RWPE2 (cell line): ENCODE results near the gene ZNF813.

ENCODE experiments used
- ATAC-seq: fragments of 200-7000 bp; cut with Tn5 transposase; 3 replicates; pipeline ENCODE4 v1.9.1; 2021; ENCODE audit warnings: low read depth
- DNase-seq: peaks from one replicate; pipeline ENCODE4 v3.0.0-alpha.2; 2020; ENCODE audit warnings: low spot score
- H3K27ac ChIP-seq: fragments of 450-650 bp; 2 replicates; pipeline ENCODE4 v1.5.1; 2017; ENCODE audit warnings: mild to moderate bottlenecking; ENCODE audit not compliant: poor library complexity, severe bottlenecking
- H3K27me3 ChIP-seq: fragments of 250-450 bp; sonication (Bioruptor Pico); 2 replicates; pipeline ENCODE4 v1.5.1; 2021; ENCODE audit warnings: mild to moderate bottlenecking, moderate library complexity; ENCODE audit not compliant: insufficient read depth, poor library complexity, severe bottlenecking
- H3K36me3 ChIP-seq: fragments of 250-450 bp; sonication (Bioruptor Pico); 2 replicates; pipeline ENCODE4 v1.5.1; 2020; ENCODE audit warnings: low read depth, mild to moderate bottlenecking, moderate library complexity
- H3K4me1 ChIP-seq: fragments of 250-450 bp; sonication (Bioruptor Pico); 2 replicates; pipeline ENCODE4 v1.5.1; 2021; ENCODE audit warnings: mild to moderate bottlenecking, moderate library complexity; ENCODE audit not compliant: insufficient read depth, poor library complexity, severe bottlenecking
- H3K4me3 ChIP-seq: fragments of 250-450 bp; sonication (Bioruptor Pico); 2 replicates; pipeline ENCODE4 v1.5.1; 2021; ENCODE audit warnings: mild to moderate bottlenecking, moderate library complexity; ENCODE audit not compliant: severe bottlenecking
- H3K9me3 ChIP-seq: fragments of 250-450 bp; sonication (Bioruptor Pico); 2 replicates; pipeline ENCODE4 v1.5.1; 2021; ENCODE audit warnings: mild to moderate bottlenecking, moderate library complexity; ENCODE audit not compliant: severe bottlenecking
- TF ChIP-seq, protein P1 (sequence below): fragments of 450-650 bp; IDR thresholded peaks from one replicate; pipeline ENCODE4 v1.5.1; 2017; ENCODE audit warnings: mild to moderate bottlenecking, moderate library complexity; ENCODE audit not compliant: poor library complexity, severe bottlenecking

Gene ZNF813

DNA sequence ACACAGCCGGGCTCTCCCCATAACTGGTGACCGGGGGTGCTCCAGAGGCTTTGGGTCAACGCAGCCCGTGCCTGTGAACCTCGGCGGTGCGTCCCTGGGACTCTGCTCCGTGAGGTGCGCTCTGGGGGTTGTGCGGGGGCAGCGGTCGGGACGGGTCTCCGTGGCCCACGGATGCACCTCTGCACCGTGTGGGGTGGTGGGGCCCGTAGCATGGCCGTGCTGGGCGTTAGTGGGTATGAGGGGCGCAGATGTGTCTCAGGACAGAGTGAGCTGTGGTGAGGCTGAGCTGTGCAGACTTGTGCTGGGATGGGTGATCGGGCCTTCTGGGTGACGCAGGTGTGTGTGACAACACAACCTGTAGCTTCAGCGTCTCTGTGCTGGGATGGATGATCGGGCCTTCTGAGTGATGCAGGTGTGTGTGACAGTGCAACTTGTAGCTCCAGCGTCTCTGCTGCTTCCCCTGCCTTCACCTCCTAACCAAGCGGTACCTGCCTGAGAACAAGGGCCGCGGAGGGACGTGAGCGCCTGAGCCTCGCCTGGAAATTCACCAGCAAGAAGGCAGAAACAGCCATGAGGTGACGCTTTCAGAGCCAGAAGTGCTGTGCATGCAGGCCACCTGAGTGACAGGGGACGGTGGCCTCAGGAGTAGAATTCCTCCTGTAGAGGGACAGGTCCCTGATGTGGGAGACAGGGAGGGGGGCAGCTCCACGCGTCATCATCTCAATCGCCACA is 71.0 kb downstream of the ZNF813 start:
- Histone ChIP-seq H3K36me3 (peaks cover 30% of the 10 kb centered on the region), H3K27ac (peak overlapping the region; percentile 24)
- ATAC-seq = peak; percentile 19; the same call in 2 of the 3 replicates

DNA sequence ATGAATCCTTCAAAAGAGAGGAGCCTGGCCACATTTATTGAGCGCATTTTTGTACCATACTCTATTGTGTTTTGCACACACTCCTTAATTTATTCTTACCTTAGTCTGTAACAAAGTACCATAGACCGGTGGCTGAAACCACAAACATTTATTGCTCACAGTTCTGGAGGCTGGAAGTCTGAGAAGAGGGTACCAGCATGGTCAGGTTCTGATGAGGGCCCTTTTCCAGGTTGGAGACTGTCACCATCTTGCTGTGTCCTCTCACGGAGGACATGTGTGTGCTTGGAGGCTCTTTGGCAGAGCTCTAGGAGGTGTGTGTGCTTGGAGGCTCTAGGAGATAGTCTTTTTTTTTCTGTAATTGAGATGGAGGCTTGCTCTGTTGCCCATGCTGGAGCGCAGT is 72.6 kb downstream of the ZNF813 start:
- Histone ChIP-seq H3K27me3 (no peaks in the 10 kb centered on the region), H3K27ac (no peak overlapping the region), H3K4me1 (peaks cover 11% of the 10 kb centered on the region), H3K36me3 (peaks cover 34% of the 10 kb centered on the region), H3K9me3 (no peaks in the 10 kb centered on the region), H3K4me3 (no peak overlapping the region)
- DNase-seq (no peak), ATAC-seq (no peak)
- TF ChIP-seq, protein P1, sequence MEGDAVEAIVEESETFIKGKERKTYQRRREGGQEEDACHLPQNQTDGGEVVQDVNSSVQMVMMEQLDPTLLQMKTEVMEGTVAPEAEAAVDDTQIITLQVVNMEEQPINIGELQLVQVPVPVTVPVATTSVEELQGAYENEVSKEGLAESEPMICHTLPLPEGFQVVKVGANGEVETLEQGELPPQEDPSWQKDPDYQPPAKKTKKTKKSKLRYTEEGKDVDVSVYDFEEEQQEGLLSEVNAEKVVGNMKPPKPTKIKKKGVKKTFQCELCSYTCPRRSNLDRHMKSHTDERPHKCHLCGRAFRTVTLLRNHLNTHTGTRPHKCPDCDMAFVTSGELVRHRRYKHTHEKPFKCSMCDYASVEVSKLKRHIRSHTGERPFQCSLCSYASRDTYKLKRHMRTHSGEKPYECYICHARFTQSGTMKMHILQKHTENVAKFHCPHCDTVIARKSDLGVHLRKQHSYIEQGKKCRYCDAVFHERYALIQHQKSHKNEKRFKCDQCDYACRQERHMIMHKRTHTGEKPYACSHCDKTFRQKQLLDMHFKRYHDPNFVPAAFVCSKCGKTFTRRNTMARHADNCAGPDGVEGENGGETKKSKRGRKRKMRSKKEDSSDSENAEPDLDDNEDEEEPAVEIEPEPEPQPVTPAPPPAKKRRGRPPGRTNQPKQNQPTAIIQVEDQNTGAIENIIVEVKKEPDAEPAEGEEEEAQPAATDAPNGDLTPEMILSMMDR = no peak

More for the DNA sequence above, 71.0 kb downstream of the ZNF813 start:
- TF ChIP-seq, protein P1 = no peak
- DNase-seq = no peak
- Histone ChIP-seq H3K27me3 (no peaks in the 10 kb centered on the region), H3K4me1 (peaks cover 5% of the 10 kb centered on the region), H3K9me3 (no peaks in the 10 kb centered on the region), H3K4me3 (peak overlapping the region; percentile 55)

DNA sequence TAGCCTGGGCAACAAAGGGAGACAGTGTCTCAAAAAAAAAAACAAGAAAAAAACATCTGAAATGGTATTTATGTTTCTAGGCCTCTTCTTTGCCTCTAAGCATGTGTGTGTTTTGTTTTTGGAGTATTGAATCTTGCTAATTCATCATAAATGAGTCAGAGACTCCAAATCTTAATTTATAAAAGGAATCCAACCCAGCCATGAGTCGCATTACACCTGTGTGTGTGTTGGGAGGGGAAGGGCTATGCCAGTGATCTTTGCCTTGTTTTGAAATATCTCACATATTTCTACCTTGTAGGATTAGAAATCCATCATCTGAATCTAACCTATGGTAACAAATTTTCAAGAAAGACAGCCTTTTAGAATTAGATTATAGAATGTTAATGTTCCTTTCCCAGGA is 74.4 kb downstream of the ZNF813 start:
- Histone ChIP-seq H3K4me1 (peaks cover 19% of the 10 kb centered on the region), H3K27me3 (no peaks in the 10 kb centered on the region), H3K27ac (peak overlapping the region; percentile 40), H3K36me3 (peaks cover 34% of the 10 kb centered on the region), H3K9me3 (no peaks in the 10 kb centered on the region), H3K4me3 (no peak overlapping the region)
- ATAC-seq = no peak
- DNase-seq = no peak
- TF ChIP-seq, protein P1 = no peak

DNA sequence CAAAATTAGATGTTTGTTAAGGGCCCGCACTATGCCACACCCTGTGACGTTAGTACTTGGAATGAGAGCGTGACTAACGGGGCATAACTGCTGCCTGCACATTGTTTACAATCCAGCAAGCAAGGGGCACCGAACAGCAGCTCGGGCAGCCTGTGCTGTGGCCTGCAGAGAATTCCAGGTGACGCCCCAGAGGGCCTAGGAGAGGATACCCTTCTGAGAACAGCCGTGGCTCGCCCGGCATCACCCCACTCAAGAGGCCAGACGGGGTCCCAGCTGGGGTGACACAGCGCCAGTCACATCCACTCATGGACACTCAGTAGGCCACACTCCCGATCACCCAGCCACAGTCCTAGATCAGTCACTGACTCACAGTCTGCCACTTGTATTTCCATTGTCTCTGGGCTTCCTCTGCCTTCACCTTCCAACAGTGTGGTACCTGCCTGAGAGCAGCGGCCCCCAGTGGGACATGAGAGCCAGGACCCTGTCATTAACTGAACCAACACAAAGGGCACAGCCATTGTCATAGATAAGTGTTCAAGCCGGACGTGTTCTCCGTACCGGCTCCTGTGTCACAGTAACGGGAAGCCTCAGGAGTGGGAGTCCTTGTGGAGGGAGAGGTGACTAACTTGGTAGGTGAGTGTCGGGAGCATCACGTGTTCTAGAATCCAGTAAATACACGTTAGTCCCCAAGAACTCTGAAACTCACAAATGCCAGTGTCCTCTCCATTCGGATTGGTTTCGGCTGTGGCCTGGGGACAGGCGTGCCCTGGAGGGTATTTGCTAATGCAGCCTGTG is 77.9 kb downstream of the ZNF813 start:
- DNase-seq (peak; percentile 82), ATAC-seq (peak; percentile 96)
- Histone ChIP-seq H3K27me3 (no peaks in the 10 kb centered on the region), H3K36me3 (peaks cover 23% of the 10 kb centered on the region), H3K4me3 (no peak overlapping the region), H3K27ac (peak overlapping the region; percentile 91), H3K4me1 (peaks cover 30% of the 10 kb centered on the region), H3K9me3 (no peaks in the 10 kb centered on the region)
- TF ChIP-seq, protein P1 = peak; percentile 20
